GM03348 (cell line): ENCODE results near the gene SNX33.
"Not testable (repeated sequence)": the region's sequence is repeated elsewhere in the genome, so short reads cannot be mapped to it uniquely, and the experiment has no call there.

ENCODE experiments used
- DNase-seq: peaks from one replicate; pipeline ENCODE4 v3.0.0; 2012; ENCODE audit warnings: low spot score

The SNX33 gene

DNA sequence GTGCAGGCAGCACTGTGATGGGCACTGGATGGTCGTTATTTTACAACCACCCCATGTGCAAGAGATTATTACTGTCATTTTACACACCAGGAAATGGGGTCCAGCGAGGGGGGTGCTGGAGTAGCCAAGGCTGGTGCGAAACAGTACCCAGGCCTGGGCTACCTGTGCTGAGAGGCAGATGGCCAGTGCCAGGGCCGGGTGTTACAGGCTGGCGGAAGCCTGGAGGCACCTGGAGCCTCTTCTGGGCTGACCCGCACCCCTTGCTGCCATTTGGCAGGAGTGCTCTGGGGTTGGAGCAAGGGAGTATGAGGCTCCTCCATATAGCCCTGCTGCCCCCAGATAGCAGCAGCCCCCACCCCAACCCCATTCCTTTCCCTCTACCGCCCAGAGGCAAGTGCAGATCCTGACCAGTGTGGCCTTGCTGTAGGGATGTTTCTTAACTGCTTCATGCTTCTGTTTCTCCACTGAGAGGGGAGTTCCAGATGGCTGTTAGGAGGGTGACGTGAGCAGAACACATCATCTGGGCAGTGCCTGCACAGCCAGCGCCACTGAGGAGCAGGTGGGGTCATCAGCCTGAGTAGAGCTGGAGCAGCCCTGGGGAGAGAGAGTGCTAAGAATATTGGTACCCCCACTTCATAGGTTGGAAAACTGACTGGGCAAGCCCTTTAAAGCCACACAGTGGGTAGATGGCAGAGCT lies 15.3 kb downstream of the SNX33 start:
- DNase-seq = no peak

DNA sequence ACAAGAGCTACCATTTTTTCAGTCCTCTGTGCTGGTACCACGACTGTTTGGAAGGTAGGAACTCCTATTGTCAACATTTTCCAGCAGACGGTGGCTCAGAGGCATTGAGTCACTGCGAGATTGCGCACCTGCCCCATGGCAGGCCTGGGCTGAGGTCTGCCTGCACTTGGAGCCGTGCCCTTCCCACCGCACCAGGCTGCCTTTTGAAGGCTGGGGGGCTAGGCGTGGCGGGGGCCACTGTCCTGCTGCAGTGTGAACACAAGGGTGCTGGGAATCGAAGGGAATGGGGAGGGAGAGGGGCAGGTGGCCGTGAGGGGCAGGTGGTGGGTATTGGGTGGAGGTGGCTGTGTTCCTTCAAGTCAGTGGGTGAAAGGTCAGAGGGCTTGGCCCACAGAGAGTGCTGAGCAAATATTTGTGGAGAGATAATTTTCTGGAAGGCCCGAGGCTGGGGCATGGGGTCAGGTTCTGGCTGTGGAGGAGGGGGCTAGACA lies 16.3 kb downstream of the SNX33 start:
- no peak for DNase-seq

DNA sequence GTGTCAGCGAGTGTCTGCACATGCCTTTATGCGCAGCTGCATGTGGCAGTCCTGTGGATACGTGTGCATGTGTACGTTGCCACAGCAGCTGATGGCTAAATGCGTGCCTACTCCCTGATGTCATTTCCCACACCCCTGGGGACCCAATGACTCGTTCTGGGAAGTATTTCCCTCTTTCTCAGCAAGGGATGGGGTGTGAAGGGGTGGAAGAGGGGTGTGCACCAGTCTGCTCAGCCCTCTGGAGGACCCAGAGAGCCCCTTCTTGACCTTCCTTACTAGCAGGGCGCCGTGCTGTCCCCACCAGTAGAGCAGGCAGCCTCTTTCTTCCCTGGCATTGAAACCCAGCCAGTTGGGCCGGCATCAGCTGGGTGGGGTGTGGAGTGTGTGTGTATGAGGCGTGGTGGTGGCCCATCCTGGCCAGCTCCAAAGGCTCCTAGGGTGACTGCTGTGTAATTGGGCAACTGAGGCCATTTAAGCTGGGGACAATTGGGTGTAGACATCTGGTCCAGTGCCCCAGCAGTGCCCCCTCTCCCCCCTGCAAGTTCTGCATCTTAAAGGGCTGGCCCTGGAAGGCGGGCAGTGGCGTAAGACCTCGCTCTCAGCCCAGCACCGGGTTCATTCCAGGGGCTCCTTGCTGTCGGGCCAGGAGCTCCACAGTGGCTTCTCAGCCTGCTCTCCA lies 19.2 kb downstream of the SNX33 start:
- DNase-seq = peak; percentile 94

DNA sequence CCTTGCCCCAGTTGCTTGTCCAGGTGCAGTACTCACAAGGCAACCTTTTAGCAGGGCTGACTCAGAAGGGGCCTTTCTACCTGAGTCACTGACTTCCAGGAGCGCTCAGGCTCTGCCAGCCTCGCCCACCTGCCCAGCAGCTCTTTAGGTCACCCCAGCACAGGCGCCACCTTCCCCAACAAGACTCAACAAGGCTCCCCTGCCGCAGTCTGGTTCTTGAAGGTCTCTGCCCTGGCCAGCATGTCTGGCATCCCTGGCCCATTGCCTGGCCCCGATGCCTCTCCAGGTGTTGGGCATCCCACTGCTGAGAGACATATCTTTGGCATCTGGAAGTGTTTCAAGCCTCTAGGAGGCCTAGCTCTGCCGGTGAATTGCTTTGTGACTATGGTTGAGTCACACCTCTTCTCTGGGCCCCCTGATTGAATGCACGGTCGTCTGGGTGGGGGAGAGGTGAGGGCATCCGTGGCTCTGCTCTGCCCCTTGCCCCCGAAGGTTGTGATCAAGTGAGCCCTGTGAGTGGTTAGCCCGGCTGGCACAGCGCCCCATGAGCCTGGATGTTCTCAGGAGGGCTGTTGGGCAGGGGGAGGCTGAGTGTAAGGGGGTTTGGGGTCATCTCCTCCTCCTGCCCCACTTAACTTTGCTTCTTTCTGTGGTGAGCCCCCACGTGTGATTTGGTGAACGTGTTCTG lies 21.6 kb downstream of the SNX33 start:
- DNase-seq = no peak

DNA sequence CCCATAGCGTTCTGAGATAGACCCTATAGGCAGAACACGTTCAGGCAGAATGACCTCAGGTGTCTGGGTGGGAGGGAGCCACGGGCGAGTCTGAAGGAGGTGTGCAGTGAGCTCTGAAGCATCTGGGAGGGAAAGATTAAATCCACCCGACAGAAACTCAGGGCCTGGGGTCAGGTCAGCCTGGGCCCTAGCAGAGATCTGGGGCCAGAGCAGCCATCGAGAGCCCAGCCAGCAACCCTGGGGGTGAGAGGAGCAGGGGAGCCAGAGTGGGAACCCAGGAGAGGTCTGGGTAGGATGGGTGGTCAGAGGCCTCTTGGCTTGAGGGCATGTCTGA lies 22.1 kb downstream of the SNX33 start:
- DNase-seq = no peak

DNA sequence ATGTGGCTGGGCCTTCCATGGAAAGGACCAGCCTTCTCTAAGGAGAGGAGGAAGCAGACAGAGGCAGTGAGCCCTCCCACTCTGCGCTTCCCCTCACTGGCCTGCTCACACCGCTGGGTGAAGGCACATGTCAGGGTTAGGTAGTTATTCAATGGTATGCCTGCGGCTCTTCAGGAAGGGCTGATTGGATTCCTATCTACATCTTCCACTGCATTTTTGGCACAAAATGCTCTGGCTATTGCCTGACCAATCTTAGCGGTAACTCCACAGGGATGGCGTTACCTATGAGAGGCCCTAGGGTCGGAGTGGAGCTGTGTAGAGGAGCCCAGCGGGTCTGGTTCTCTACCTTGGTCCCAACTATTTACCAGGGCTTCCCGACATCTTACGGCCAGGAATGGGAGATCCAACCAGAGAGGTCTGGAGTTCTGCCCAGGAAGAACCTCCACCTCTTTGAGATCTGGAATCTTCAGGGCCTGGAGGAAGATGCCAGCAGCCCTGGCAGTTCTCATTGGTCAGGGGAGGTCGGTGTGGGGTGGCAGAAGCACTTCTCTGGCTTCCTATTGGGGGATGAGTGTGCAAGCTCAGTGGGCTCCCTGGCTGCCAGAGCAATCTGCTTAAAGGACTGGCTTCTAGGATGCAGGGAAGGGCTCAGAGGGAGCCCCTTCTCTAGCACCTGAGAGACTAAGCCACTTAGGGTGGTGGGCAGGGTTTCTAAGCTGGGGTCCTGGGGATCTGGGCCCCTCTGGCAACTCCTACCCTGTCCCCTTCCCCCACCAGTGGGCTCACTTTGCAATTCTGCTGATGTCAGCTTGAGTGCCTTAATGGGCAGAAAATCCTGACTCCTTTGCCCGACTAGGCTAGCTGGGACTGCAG lies 24.3 kb downstream of the SNX33 start:
- DNase-seq = no peak

DNA sequence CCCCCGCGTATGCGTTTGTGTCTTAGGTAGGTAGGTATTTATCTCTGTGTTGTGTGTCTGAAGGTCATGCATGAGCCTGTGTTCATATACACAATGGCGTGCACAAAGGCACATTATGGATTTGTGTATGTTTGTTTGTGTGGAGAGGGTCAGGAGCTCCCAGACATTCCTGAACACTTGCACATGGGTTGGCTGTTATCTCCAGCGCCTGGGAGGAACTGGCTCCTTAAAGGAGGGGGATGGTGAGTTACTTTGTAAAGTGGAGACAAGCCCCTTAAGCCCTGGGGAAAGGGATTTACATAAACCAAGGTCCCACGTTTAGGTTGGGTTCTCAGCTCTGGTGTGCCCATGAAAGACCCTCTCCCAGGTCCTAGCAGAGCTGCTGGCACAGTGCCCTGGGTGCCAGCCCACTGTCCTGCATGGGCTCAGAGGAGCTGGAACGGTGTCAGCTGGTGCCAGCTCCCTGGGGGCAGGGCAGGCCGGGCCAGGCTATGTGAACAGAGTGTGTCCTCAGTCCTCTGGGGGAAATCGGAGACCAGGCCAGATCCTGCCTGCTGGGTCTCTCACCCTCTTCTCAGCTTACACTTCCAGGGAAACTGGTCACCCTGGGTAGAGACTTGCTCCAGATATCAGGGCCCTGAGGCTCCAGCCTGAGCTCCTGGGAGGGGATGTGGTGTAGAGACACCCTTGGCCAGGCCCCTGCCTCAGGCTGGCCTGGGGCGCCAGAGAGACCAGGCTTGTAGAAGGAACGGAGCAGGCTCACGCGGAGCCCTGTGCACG lies 25.1 kb downstream of the SNX33 start:
- DNase-seq = peak; percentile 66

DNA sequence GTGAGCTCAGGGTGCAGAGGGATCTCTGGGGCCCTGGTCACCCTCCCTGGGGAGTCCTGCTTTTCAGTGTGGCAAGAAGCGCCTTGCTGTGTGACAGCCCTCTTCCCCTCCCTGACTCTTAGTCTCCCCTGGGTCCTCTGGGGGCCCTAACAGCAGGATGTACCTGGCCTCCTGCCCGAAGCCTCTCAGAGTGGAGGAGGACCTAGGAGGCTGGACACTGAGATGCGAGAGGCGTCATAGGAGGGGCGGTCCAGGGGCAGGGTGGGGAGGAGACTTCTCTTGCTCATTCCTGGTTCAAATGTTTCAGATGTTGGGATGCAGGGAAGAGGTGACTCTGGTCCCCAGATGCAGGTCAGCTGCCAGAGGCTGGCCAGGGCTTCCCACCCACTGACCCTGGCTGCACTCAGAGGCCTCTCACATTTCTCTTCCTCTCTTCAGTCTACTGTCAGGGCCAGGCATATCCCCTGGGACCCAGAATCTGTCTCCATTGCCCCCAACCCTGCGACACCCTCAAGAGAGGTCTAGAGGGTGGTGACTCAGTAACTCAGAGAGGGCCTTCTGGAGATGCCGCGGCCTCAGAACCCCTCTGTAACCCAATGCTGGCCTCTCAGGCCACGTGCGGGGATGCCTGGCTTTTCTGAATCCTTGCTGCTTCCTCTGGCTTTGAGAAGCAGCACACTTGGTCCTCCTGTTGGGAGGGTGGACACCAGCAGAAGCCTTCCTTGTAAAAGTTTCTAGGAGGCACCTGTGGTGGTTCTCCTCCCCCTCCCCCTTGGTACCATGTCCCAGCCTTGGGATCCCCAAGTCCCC lies 25.9 kb downstream of the SNX33 start:
- DNase-seq = peak; percentile 89

DNA sequence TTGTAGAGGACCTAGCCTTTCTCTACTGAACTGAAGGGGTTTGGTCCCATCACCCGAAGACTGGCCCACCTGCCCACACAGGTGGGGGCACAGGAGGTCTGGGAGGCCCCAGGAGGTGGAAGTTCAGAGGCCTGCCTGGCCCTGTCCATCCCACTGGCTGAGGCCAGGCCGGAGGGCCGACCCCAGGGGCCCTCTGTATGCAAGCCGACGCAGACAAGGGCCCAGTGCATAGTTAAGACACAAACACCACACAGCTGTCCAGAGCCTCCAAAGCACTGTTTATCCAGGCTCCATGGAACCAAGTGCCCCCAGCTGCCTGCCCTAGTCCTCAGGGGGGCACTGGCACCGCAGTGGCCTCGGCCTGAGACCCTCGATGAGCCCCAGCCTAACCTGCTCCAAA lies 26.7 kb downstream of the SNX33 start:
- no peak for DNase-seq

DNA sequence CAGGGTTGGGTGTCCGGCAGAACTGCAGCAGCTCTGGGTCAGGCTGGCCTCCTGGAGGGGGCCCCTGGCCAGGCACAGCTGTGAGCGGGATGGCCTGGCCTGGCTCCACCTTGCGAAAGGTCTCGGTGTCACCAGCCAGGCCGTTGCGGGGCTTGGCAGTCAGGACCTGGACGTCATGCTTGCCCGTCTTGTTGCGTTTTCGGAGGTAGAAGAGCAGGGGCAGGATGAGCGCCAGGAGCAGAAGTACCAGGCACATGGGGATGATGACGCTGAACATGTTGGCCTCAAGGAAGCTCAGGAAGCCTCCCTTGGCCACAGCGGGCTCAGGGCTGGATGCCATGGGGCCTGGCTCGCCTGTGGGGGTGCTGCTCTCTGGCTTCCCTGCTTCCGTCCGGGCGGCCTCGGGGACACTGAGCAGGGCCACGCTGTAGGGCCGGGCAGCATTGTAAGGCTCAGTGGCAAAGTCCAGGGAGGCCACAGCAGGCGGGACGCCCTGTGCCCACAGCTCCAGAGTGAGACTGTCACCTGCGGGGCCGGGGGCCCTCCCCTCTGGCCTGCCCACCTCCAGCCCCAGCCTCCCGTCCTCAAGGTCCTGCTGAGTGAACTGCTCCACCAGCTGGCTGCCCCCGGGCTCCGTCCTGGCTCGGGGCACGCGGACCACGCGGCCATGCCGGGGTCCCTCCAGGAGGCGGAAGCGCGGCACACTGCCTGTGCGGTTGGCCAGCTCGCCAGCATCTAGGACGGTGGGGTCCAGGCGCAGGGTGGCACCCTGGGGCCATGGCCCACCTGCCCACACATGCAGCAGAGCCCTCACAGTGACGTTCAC lies 28.1 kb downstream of the SNX33 start:
- DNase-seq = no peak

DNA sequence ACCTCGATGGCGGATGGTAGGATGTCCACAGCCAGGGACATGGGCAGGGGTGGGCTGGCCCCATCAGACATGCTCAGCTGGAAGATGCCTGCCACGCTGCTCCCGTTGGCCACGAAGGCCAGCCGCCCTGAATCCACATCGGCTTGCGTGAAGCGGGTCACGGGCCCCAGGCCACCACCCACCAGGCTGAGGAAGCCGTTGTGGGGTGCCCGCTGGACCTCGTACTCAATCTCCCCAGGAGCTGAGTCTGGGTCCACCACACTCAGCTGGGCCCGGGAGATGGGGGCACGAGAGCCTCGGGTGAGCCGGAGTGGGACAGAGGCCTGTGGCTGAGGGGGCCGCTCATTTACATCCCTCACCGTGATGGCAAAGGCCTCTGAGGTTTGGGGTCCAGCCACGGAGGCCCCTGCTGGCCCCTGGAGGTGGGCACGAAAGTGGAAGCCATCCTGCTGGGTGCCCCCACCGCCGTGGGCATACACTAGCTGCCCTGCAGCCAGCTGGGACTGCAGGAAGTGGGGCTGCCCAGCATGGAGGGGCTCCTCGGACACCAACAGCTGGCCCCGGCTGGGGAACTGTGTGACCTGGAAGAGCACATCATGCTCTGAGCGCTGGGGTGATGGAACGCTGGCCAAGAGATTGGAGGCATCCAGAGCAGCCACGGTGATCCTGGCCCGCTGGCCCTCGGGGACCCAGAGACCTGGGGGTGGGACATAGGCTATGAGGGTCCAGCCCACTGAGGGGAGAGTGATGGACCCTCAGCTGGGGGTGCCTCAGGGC lies 29.2 kb downstream of the SNX33 start:
- no peak for DNase-seq

DNA sequence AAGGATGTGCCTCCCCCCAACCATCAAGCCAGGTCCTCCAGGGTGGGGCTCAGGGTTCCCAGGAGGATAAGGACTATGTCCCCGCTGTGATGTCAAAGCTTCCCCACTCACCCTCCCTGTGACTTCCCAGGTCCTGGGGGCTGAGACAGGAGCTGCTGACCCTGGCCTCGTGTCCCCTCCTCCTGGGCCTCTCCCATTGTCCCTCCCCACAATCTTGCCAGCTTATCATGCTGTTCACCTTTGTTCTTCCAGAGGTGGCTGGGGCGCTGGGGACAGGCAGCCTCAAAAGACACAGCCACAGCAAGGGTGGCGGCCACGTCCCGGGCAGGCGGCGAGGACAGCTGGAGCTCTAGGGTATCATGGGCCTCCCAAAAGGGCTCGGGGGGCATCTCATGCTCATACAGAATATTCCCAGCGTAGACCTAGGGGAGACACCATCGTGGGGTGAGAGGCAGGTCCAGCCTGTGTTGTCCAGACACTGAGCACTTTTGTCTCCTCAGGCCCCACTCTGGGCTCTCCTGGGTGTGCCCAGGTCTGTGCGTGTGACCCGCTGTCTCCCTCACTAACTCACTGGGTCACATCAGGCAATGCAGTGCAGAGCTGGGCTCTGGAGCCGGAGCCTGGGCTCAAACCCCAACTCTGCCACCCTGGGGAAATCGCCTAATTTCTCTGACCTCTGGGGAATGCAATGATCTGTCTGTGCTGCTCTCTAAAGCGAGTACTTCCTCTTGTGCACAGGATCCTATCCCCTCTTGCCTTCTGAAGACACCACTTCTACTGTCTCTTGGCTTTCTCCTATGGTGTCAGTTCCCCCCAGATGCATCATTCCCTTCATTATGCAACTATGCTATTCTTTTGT lies 30.0 kb downstream of the SNX33 start:
- no peak for DNase-seq

DNA sequence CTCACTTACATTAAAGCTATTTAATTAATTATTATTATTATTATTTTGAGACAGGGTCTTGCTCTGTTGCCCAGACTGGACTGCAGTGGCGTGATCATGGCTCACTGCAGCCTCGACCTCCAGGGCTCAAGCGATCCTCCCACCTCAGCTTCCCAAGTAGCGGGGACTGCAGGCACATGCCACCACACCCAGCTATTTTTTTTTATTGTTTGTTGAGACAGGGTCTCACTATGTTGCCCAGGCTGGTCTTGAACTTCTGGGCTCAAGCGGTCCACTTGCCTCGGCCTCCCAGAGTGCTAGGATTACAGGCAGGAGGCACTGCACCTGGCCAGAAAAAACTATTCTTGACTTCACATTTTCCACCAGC lies 30.6 kb downstream of the SNX33 start:
- not testable (repeated sequence) for DNase-seq

DNA sequence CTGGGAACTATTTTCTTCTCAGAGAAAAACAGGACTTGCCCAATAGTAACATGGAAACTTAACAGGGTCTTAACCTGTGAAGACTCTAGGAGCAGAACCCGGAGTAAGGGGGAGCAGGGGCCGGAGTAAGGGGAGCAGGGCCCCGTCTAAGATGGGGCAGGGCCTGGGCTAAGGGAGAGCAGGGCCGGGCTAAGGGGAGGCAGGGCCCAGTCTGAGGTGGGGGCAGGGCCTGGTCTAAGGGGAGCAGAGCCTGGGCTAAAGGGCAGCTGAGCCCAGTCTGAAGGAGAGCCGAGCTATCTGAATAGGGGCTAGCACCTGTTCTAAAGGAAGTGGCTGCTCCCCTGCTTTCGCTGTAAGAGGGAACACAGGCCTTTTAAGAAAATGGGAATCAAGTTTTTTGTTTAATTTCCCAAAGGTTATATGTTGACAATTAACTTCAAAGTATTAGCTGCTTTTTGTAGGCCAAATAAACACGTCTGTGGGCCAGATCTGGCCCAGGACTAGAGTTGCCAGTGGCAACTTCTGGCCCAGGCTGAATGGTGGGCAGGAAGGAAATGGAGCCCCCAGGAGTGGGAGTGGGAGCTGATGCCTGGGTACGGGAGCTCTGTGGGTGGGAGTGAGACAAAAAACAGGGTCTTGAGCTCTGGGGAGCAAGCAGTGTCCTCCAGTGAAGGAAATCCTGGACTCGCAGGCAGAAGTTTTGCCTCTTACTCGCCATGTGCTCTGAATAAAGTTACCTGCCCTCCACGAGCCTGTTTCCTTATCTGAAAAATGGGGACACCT lies 32.5 kb downstream of the SNX33 start:
- DNase-seq = no peak

DNA sequence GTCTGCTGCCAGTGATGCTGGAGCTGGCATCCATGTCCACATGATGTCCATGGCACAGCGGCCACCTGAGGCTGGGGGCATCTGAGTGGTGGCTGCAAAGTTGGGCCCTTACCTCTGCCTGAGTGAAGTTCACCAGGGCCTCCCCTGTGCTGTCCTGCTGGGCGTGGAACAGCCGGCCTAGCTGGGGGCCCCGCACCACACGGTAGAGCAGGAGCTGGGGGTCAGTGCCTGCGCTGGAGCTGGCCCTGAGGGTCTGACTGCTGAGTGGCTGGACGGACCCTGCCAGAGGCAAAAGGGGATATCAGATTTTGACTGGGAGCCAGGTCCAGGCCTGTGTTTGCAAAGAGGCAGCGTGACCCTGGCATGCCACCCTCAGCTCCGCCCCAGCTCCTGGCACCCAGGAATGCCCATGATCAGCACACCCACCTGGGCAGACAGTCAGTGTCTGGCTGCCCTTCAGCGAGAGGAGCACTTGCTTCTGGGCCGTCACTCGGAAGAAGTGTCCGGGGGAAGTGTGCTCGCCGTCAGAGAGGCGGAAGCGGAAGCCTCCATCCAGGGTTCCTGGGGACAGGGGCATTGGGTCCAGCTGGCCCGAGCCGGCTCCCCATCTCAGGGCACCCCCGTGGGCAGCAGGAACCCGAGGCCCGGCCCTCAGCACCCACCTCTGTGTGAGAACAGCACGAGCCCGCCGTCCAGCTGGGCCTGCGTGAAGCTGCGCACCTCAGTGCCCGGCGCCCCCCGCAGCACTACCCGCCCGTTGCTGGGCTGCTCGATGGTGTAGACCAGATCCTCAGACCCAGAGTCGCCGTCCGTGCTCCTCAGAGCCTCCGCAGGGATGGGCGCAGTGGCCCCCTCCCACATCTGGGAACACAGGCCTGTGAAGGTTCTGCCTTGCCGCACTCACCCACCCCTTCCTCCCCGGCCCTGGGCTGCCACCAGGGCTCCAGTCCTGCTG lies 34.7 kb downstream of the SNX33 start:
- no peak for DNase-seq
